Temporal lobe (tissue), 1 donor: ENCODE results near the gene PHF24. TPM values are rescaled to one million over a fixed set of nuclear protein-coding genes. Genes with fewer than 3 reads are reported as not detected.

Experiments used
- total RNA-seq: library from RNA; depleted of rRNA; stranded (reverse); fragments of >200 nt; gene quantifications from one replicate; pipeline ENCODE4 v1.2.3, GENCODE V29; 2014

PHF24 gene
- total RNA-seq, 1 donor from 2014 or later: 25.6 TPM

Other genes with a start within 250 kb of the PHF24 start
- not detected for gene CCL21, start 248.1 kb upstream of the PHF24 start, total RNA-seq
- 37.1 TPM for gene DNAJB5, start 31.5 kb downstream of the PHF24 start, total RNA-seq
- gene VCP, start 114.3 kb downstream of the PHF24 start, total RNA-seq: 141 TPM
- 14.0 TPM for gene FANCG, start 121.7 kb downstream of the PHF24 start, total RNA-seq
- 8.1 TPM for gene PIGO, start 138.3 kb downstream of the PHF24 start, total RNA-seq
- 27.5 TPM for gene STOML2, start 144.8 kb downstream of the PHF24 start, total RNA-seq
- gene ATOSB, start 157.6 kb downstream of the PHF24 start, total RNA-seq: 14.8 TPM
- gene UNC13B, start 203.7 kb downstream of the PHF24 start, total RNA-seq: 12.8 TPM